Prostate gland (tissue), 2 donors: Measurements from ENCODE around the gene SKAP2. TPM values are rescaled to one million over a fixed set of nuclear protein-coding genes. Genes with fewer than 3 reads are reported as not detected.

Experiments used
- DNase-seq: peaks from one replicate; pipeline ENCODE4 v3.0.0-alpha.2; 2019; ENCODE audit warnings: low spot score
- H3K27ac ChIP-seq, 2 donors: fragments of 200-600 bp; sonication (generic); 2 replicates each; pipeline ENCODE4 v1.5.1; 2017 to 2019
- H3K27me3 ChIP-seq: fragments of 200-600 bp; sonication (generic); replicated peaks from 2 replicates; pipeline ENCODE4 v1.5.1; 2019; ENCODE audit not compliant: insufficient read depth
- H3K36me3 ChIP-seq, 2 donors: fragments of 200-600 bp; sonication (generic); 1 replicate in 1 of 2; 2 replicates in 1 of 2; pipeline versions ENCODE4 v1.5.1 to v1.8.1; 2017 to 2019
- H3K4me1 ChIP-seq: fragments of 200-600 bp; sonication (generic); replicated peaks from 2 replicates; pipeline ENCODE4 v1.5.1; 2019
- H3K4me3 ChIP-seq, 2 donors: fragments of 200-600 bp; sonication (generic); 2 replicates each; pipeline ENCODE4 v1.5.1; 2017 to 2019
- H3K9me3 ChIP-seq: fragments of 200-600 bp; sonication (generic); 2 replicates; pipeline ENCODE4 v1.5.1; 2017
- CTCF ChIP-seq, 4 experiments: fragments of 200-600 bp in 2 of 4; fragments of 450-650 bp in 2 of 4; sonication (generic) in 2 of 4; IDR thresholded peaks; 1 replicate in 3 of 4; 2 replicates in 1 of 4; pipeline ENCODE4 v1.5.1; 2016 to 2019; ENCODE audit warnings: antibody characterized with exemption in 4 of 4, mild to moderate bottlenecking in 2 of 4, moderate library complexity in 2 of 4
- POLR2A ChIP-seq: fragments of 450-650 bp; IDR thresholded peaks from one replicate; pipeline ENCODE4 v1.6.1; 2016; ENCODE audit warnings: antibody characterized with exemption, mild to moderate bottlenecking
- POLR2AphosphoS5 ChIP-seq: sonication (generic); formaldehyde crosslinking; IDR thresholded peaks from one replicate; pipeline ENCODE4 v1.6.1; 2017; ENCODE audit warnings: antibody characterized with exemption
- WGBS: methylation state at CpG from one replicate; pipeline ENCODE4 v1.1.5; 2018; 5-methylcytosine and 5-hydroxymethylcytosine counted together
- intact Hi-C: fragments of 100-400 bp; cut with DNase I; formaldehyde crosslinking; loops from one replicate; pipeline ENCODE4 v1.14.2; 2022
- total RNA-seq, 2 donors: library from RNA; depleted of rRNA; stranded (reverse); fragments of >200 nt; gene quantifications; one replicate each; pipeline ENCODE4 v1.1.0, GENCODE V29; 2016

SKAP2 gene
- total RNA-seq, 2 donors from 2014 or later = 16.1 to 25.6 TPM

DNA sequence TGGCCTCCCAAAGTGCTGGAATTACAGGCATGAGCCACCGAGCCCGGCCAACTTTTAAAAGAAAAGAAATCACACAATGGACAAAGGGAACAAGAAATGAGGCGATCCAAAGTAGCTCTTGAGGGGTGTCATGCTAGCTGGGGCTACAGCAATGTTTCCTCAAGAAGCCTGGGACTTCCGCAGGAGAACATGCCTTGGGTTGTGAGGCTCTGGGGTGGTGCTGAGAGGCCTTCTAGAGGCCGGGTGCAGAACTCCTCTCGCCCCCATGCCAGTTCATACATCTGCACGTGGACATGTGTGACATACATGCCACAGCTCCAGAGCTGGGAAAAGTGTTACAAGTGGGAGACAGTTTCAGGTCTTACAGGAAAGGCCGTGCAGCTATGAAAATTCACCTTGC, 238.2 kb downstream of the SKAP2 start:
- no peak for DNase-seq
- WGBS = 91% methylated on average over 8 of the region's 8 CpGs
- Histone ChIP-seq H3K27me3 (no peaks in the 10 kb centered on the region), H3K27ac (no peak overlapping the region), H3K4me3 (no peak overlapping the region), H3K36me3 (no peaks in the 10 kb centered on the region), H3K9me3 (no peaks in the 10 kb centered on the region), H3K4me1 (no peaks in the 10 kb centered on the region)
- intact Hi-C loops = no loop called here
- TF ChIP-seq POLR2A (no peak), CTCF (IDR thresholded peaks at IDR 0.05) (no peak), POLR2AphosphoS5 (no peak)

GRCh38 chr7:26625286-26625685, 239.1 kb downstream of the SKAP2 start:
- intact Hi-C loops = no loop called here
- no peak for TF ChIP-seq CTCF (IDR thresholded peaks at IDR 0.05)
- no peak for TF ChIP-seq POLR2AphosphoS5
- TF ChIP-seq POLR2A = no peak
- no peak for DNase-seq
- Histone ChIP-seq H3K36me3 (no peaks in the 10 kb centered on the region), H3K27me3 (no peaks in the 10 kb centered on the region), H3K4me1 (no peaks in the 10 kb centered on the region), H3K27ac (no peak overlapping the region), H3K9me3 (no peaks in the 10 kb centered on the region), H3K4me3 (no peak overlapping the region)
- WGBS = 95% methylated on average over 4 of the region's 4 CpGs

DNA sequence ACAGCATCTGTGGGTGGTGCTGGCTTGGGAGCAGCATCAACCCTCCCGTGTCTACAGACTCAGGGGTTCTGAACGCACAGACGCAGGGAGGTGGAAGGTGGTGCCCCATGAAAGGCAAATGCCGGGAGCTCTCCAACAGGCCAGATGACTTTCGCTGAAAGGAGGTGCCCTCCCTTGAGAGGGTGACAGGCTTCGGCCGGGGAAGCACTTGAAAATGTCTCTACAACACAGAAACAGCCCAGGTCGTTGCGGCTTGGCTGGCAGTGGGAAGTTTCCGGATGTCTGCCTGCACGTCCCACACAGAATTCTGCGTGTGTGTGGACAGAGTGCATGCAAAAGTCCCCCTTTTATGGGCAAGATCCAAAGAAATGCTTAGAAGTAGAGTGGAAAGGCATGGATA, 239.6 kb downstream of the SKAP2 start:
- 79% methylated on average over 12 of the region's 12 CpGs for WGBS
- Histone ChIP-seq H3K36me3 (no peaks in the 10 kb centered on the region), H3K27me3 (no peaks in the 10 kb centered on the region), H3K4me1 (no peaks in the 10 kb centered on the region), H3K27ac (no peak overlapping the region), H3K4me3 (no peak overlapping the region), H3K9me3 (no peaks in the 10 kb centered on the region)
- no peak for DNase-seq
- intact Hi-C loops = no loop called here
- TF ChIP-seq POLR2AphosphoS5 (no peak), CTCF (IDR thresholded peaks at IDR 0.05) (no peak), POLR2A (no peak)

DNA sequence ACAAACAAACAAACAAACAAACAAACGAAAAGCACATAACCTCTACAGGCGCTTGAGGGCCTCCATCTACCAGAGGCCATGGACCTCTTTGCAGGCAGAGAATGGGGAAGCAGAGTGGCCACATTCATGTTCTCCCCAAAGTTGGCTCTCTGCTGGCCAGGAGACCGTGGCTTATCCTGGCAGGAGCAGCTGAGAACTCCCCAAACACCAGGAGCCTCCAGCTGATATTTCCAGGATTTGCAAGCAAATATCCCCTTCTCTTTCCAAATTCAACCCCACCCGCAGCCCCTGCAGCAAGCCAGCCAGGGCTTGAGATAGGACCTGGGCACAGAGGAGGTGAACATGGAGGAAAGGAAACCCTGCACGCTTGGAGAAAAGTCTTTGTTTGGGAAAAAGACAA, 240.0 kb downstream of the SKAP2 start:
- WGBS = 84% methylated on average over 5 of the region's 5 CpGs
- no peaks in the 10 kb centered on the region for H3K36me3 ChIP-seq
- TF ChIP-seq POLR2AphosphoS5 (no peak), POLR2A (no peak), CTCF (IDR thresholded peaks at IDR 0.05) (no peak)
- H3K27ac ChIP-seq = no peak overlapping the region
- no peaks in the 10 kb centered on the region for H3K9me3 ChIP-seq
- H3K4me1 ChIP-seq = no peaks in the 10 kb centered on the region
- no peaks in the 10 kb centered on the region for H3K27me3 ChIP-seq
- intact Hi-C loops = no loop called here
- DNase-seq = no peak
- no peak overlapping the region for H3K4me3 ChIP-seq

- 82% methylated on average over 12 of the region's 12 CpGs for WGBS
- intact Hi-C loops = no loop called here
- no peak for DNase-seq
- H3K36me3 ChIP-seq = no peaks in the 10 kb centered on the region
- no peaks in the 10 kb centered on the region for H3K4me1 ChIP-seq
- H3K27me3 ChIP-seq = no peaks in the 10 kb centered on the region
- no peak for TF ChIP-seq POLR2AphosphoS5
- no peak for TF ChIP-seq CTCF (IDR thresholded peaks at IDR 0.05)
- TF ChIP-seq POLR2A = no peak
- no peaks in the 10 kb centered on the region for H3K9me3 ChIP-seq
- H3K4me3 ChIP-seq = no peak overlapping the region
- no peak overlapping the region for H3K27ac ChIP-seq
These were observed 244.0 kb downstream of the SKAP2 start for GRCh38 chr7:26620352-26620751.
